ENCODE results near the gene AP3S2.

AP3S2 gene

GRCh38 chr15:89797678-89798201 is 96.1 kb downstream of the AP3S2 start:
- 93% methylated on average over 3 of the region's 4 CpGs for WGBS (ENCODE audit: insufficient coverage)
- CTCF ChIA-PET = interaction anchor here (0.6 to 1.9 kb wide), 5 partner anchors 11 to 84 kb away, joined by 3 to 5 read pairs (median 3); no protein-coding TSS in a partner anchor
- POLR2A ChIA-PET = interaction anchor here (0.9 kb wide), 1 partner anchor 15 kb away, joined by 3 read pairs; no protein-coding TSS in a partner anchor
- no peak for DNase-seq
- H3K27me3 ChIP-seq (replicated peaks in 2 of 5; ENCODE audit: control insufficient read depth in 4 of 5, insufficient read depth in 5 of 5, low read length in 4 of 5) = no peaks in the 10 kb centered on the region
- H3K9me3 ChIP-seq (ENCODE audit: control extremely low read depth in 1 of 5, control insufficient read depth in 4 of 5, insufficient read depth in 2 of 5, low read depth in 1 of 5, low read length in 4 of 5) = peaks cover 0 to 4% (median 0%) of the 10 kb centered on the region in 5 experiments
- H3K4me3 ChIP-seq (ENCODE audit: control insufficient read depth in 1 of 7, extremely low read depth in 1 of 7, insufficient read depth in 4 of 7, low read depth in 2 of 7, low read length in 6 of 7) = no peak overlapping the region
- H3K4me1 ChIP-seq (ENCODE audit: control extremely low read depth in 1 of 4, control insufficient read depth in 4 of 4, insufficient read depth in 4 of 4, low read length in 3 of 4) = peaks cover 0 to 4% (median 3%) of the 10 kb centered on the region in 4 experiments
- H3K27ac ChIP-seq (ENCODE audit: insufficient read depth in 1 of 2, low read depth in 1 of 2, low read length in 2 of 2, poor library complexity in 1 of 2, severe bottlenecking in 2 of 2) = no peak overlapping the region
- peaks cover 0 to 85% (median 53%) of the 10 kb centered on the region in 4 experiments for H3K36me3 ChIP-seq (ENCODE audit: control insufficient read depth in 4 of 4, insufficient read depth in 4 of 4, low read length in 3 of 4)

- H3K36me3 ChIP-seq (ENCODE audit: control insufficient read depth in 4 of 4, insufficient read depth in 4 of 4, low read length in 3 of 4) = peaks cover 0 to 84% (median 56%) of the 10 kb centered on the region in 4 experiments
- H3K27ac ChIP-seq (ENCODE audit: insufficient read depth in 1 of 2, low read depth in 1 of 2, low read length in 2 of 2, poor library complexity in 1 of 2, severe bottlenecking in 2 of 2) = no peak overlapping the region
- no peak overlapping the region for H3K4me3 ChIP-seq (ENCODE audit: control insufficient read depth in 1 of 7, extremely low read depth in 1 of 7, insufficient read depth in 4 of 7, low read depth in 2 of 7, low read length in 6 of 7)
- ChIA-PET POLR2A (no interaction called here), CTCF (interaction anchor here (0.7 to 1.8 kb wide), 4 partner anchors 13 to 89 kb away, joined by 3 to 6 read pairs (median 3); no protein-coding TSS in a partner anchor)
- no peaks in the 10 kb centered on the region for H3K27me3 ChIP-seq (replicated peaks in 2 of 5; ENCODE audit: control insufficient read depth in 4 of 5, insufficient read depth in 5 of 5, low read length in 4 of 5)
- H3K4me1 ChIP-seq (ENCODE audit: control extremely low read depth in 1 of 4, control insufficient read depth in 4 of 4, insufficient read depth in 4 of 4, low read length in 3 of 4) = no peaks in the 10 kb centered on the region
- DNase-seq = no peak
- H3K9me3 ChIP-seq (ENCODE audit: control extremely low read depth in 1 of 5, control insufficient read depth in 4 of 5, insufficient read depth in 2 of 5, low read depth in 1 of 5, low read length in 4 of 5) = peaks cover 0 to 4% (median 0%) of the 10 kb centered on the region in 5 experiments
Observed at GRCh38 chr15:89795996-89796395, 97.8 kb downstream of the AP3S2 start.

- H3K9me3 ChIP-seq (ENCODE audit: control extremely low read depth in 1 of 5, control insufficient read depth in 4 of 5, insufficient read depth in 2 of 5, low read depth in 1 of 5, low read length in 4 of 5) = peaks cover 0 to 4% (median 0%) of the 10 kb centered on the region in 5 experiments
- DNase-seq = no peak
- 84% methylated on average over 4 of the region's 5 CpGs for WGBS (ENCODE audit: insufficient coverage)
- H3K27ac ChIP-seq (ENCODE audit: insufficient read depth in 1 of 2, low read depth in 1 of 2, low read length in 2 of 2, poor library complexity in 1 of 2, severe bottlenecking in 2 of 2) = no peak overlapping the region
- H3K4me3 ChIP-seq (ENCODE audit: control insufficient read depth in 1 of 7, extremely low read depth in 1 of 7, insufficient read depth in 4 of 7, low read depth in 2 of 7, low read length in 6 of 7) = no peak overlapping the region
- H3K27me3 ChIP-seq (replicated peaks in 2 of 5; ENCODE audit: control insufficient read depth in 4 of 5, insufficient read depth in 5 of 5, low read length in 4 of 5) = no peaks in the 10 kb centered on the region
- CTCF ChIA-PET = interaction anchor here (1.5 to 1.8 kb wide), 2 partner anchors 26 to 33 kb away, joined by 3 to 6 read pairs; no protein-coding TSS in a partner anchor
- H3K36me3 ChIP-seq (ENCODE audit: control insufficient read depth in 4 of 4, insufficient read depth in 4 of 4, low read length in 3 of 4) = peaks cover 0 to 84% (median 57%) of the 10 kb centered on the region in 4 experiments
- H3K4me1 ChIP-seq (ENCODE audit: control extremely low read depth in 1 of 4, control insufficient read depth in 4 of 4, insufficient read depth in 4 of 4, low read length in 3 of 4) = no peaks in the 10 kb centered on the region
- POLR2A ChIA-PET = no interaction called here
Observed at GRCh38 chr15:89794627-89795241, 99.1 kb downstream of the AP3S2 start.

GRCh38 chr15:89792106-89792805 is 101.5 kb downstream of the AP3S2 start:
- Histone ChIP-seq H3K9me3 (ENCODE audit: control extremely low read depth in 1 of 5, control insufficient read depth in 4 of 5, insufficient read depth in 2 of 5, low read depth in 1 of 5, low read length in 4 of 5) (peaks cover 0 to 12% (median 7%) of the 10 kb centered on the region in 5 experiments), H3K36me3 (ENCODE audit: control insufficient read depth in 4 of 4, insufficient read depth in 4 of 4, low read length in 3 of 4) (peaks cover 7 to 80% (median 50%) of the 10 kb centered on the region in 4 experiments), H3K4me1 (ENCODE audit: control extremely low read depth in 1 of 4, control insufficient read depth in 4 of 4, insufficient read depth in 4 of 4, low read length in 3 of 4) (no peaks in the 10 kb centered on the region), H3K27me3 (replicated peaks in 2 of 5; ENCODE audit: control insufficient read depth in 4 of 5, insufficient read depth in 5 of 5, low read length in 4 of 5) (no peaks in the 10 kb centered on the region), H3K4me3 (ENCODE audit: control insufficient read depth in 1 of 7, extremely low read depth in 1 of 7, insufficient read depth in 4 of 7, low read depth in 2 of 7, low read length in 6 of 7) (no peak overlapping the region), H3K27ac (ENCODE audit: insufficient read depth in 1 of 2, low read depth in 1 of 2, low read length in 2 of 2, poor library complexity in 1 of 2, severe bottlenecking in 2 of 2) (no peak overlapping the region)
- DNase-seq = no peak
- WGBS (ENCODE audit: insufficient coverage) = 94% methylated on average over 14 of the region's 22 CpGs
- ChIA-PET CTCF (interaction anchor here (1.0 to 1.1 kb wide), 3 partner anchors 11 to 57 kb away, joined by 3 to 4 read pairs (median 3); no protein-coding TSS in a partner anchor), POLR2A (no interaction called here)

- no peak overlapping the region for H3K27ac ChIP-seq (ENCODE audit: insufficient read depth in 1 of 2, low read depth in 1 of 2, low read length in 2 of 2, poor library complexity in 1 of 2, severe bottlenecking in 2 of 2)
- no peaks in the 10 kb centered on the region for H3K4me1 ChIP-seq (ENCODE audit: control extremely low read depth in 1 of 4, control insufficient read depth in 4 of 4, insufficient read depth in 4 of 4, low read length in 3 of 4)
- ChIA-PET POLR2A (interaction anchor here (1.0 kb wide), 1 partner anchor 15 kb away, joined by 3 read pairs; no protein-coding TSS in a partner anchor), CTCF (interaction anchor here (0.8 to 1.1 kb wide), 2 partner anchors 9 to 36 kb away, joined by 3 read pairs; no protein-coding TSS in a partner anchor)
- peaks cover 0 to 12% (median 7%) of the 10 kb centered on the region in 5 experiments for H3K9me3 ChIP-seq (ENCODE audit: control extremely low read depth in 1 of 5, control insufficient read depth in 4 of 5, insufficient read depth in 2 of 5, low read depth in 1 of 5, low read length in 4 of 5)
- H3K27me3 ChIP-seq (replicated peaks in 2 of 5; ENCODE audit: control insufficient read depth in 4 of 5, insufficient read depth in 5 of 5, low read length in 4 of 5) = no peaks in the 10 kb centered on the region
- H3K4me3 ChIP-seq (ENCODE audit: control insufficient read depth in 1 of 7, extremely low read depth in 1 of 7, insufficient read depth in 4 of 7, low read depth in 2 of 7, low read length in 6 of 7) = no peak overlapping the region
- DNase-seq = no peak
- H3K36me3 ChIP-seq (ENCODE audit: control insufficient read depth in 4 of 4, insufficient read depth in 4 of 4, low read length in 3 of 4) = peaks cover 11 to 72% (median 41%) of the 10 kb centered on the region in 4 experiments
- WGBS (ENCODE audit: insufficient coverage) = over 99% methylated on average over 14 of the region's 16 CpGs
Observed at GRCh38 chr15:89790661-89791060, 103.1 kb downstream of the AP3S2 start.

DNA sequence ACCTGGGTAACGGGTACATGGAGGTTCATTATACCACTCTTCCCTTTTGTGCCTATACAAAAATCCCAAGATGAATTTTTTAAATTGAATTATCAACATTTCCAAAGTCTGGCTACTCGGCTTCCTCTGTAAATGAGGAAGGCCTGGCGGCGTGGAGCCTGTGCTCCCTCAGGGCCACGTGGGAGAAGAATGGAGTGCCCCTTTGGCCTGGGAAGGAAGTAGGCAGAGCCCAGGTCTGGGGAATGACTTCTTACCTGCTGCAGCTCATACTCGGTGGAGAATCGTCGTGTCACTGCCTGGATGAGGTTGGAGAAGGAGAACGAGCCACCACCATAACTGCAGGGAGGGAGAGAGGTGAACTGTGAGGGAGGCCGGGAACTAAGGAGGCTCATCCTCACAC is 103.6 kb downstream of the AP3S2 start:
- 84% methylated on average over 6 of the region's 10 CpGs for WGBS (ENCODE audit: insufficient coverage)
- POLR2A ChIA-PET = interaction anchor here (1.0 kb wide), 1 partner anchor 15 kb away, joined by 3 read pairs; no protein-coding TSS in a partner anchor

More for the DNA sequence above, 103.6 kb downstream of the AP3S2 start:
- Histone ChIP-seq H3K27ac (ENCODE audit: insufficient read depth in 1 of 2, low read depth in 1 of 2, low read length in 2 of 2, poor library complexity in 1 of 2, severe bottlenecking in 2 of 2) (no peak overlapping the region), H3K27me3 (replicated peaks in 2 of 5; ENCODE audit: control insufficient read depth in 4 of 5, insufficient read depth in 5 of 5, low read length in 4 of 5) (no peaks in the 10 kb centered on the region), H3K4me1 (ENCODE audit: control extremely low read depth in 1 of 4, control insufficient read depth in 4 of 4, insufficient read depth in 4 of 4, low read length in 3 of 4) (no peaks in the 10 kb centered on the region), H3K4me3 (ENCODE audit: control insufficient read depth in 1 of 7, extremely low read depth in 1 of 7, insufficient read depth in 4 of 7, low read depth in 2 of 7, low read length in 6 of 7) (no peak overlapping the region), H3K36me3 (ENCODE audit: control insufficient read depth in 4 of 4, insufficient read depth in 4 of 4, low read length in 3 of 4) (peaks cover 11 to 72% (median 42%) of the 10 kb centered on the region in 4 experiments), H3K9me3 (ENCODE audit: control extremely low read depth in 1 of 5, control insufficient read depth in 4 of 5, insufficient read depth in 2 of 5, low read depth in 1 of 5, low read length in 4 of 5) (peaks cover 0 to 12% (median 7%) of the 10 kb centered on the region in 5 experiments)
- CTCF ChIA-PET = interaction anchor here (1.1 kb wide), 1 partner anchor 9 kb away, joined by 3 read pairs; no protein-coding TSS in a partner anchor
- no peak for DNase-seq

Measured in common myeloid progenitor, CD34-positive (primary cell).